ENCODE results near the gene COL6A2. TPM values are rescaled to one million over a fixed set of nuclear protein-coding genes. Genes with fewer than 3 reads are reported as not detected.

Gene COL6A2
- total RNA-seq, 1 experiment from 2014 or later: 22.0 TPM

GRCh38 chr21:46163380-46163779 lies 65.5 kb downstream of the COL6A2 start:
- no peak overlapping the region for H3K4me3 ChIP-seq
- H2AFZ ChIP-seq: no peak overlapping the region
- no peaks in the 10 kb centered on the region for H3K79me2 ChIP-seq (ENCODE audit: low read depth)
- H3K4me1 ChIP-seq (replicated peaks; ENCODE audit: insufficient read depth): no peaks in the 10 kb centered on the region
- ChIA-PET CTCF (no interaction called here), POLR2A (ENCODE audit: unreplicated experiment) (no interaction called here)
- no peaks in the 10 kb centered on the region for H3K9me3 ChIP-seq (ENCODE audit: insufficient read depth, low read depth)
- no peak overlapping the region for H3K4me2 ChIP-seq
- BruUV-seq (replicated peaks): no TSS peak
- no peaks in the 10 kb centered on the region for H3K27me3 ChIP-seq (ENCODE audit: insufficient read depth, low read depth)
- TF ChIP-seq EZH2 (IDR thresholded peaks at IDR 0.05; ENCODE audit: low read depth) (no peak), CTCF (conservative IDR thresholded peaks at IDR 0.05) (no peak)
- H3K27ac ChIP-seq: no peak overlapping the region
- intact Hi-C loops (cut with micrococcal nuclease; ENCODE audit: unreplicated experiment): no loop called here
- no peaks in the 10 kb centered on the region for H3K9me2 ChIP-seq (ENCODE audit: insufficient read depth)
- no peaks in the 10 kb centered on the region for H3F3A ChIP-seq (ENCODE audit: insufficient read depth, low read depth)
- DNase-seq: no peak
- no peaks in the 10 kb centered on the region for H4K20me1 ChIP-seq (ENCODE audit: insufficient read depth)
- no peaks in the 10 kb centered on the region for H3K36me3 ChIP-seq (ENCODE audit: low read depth)

- ChIA-PET POLR2A (ENCODE audit: unreplicated experiment) (no interaction called here), CTCF (no interaction called here)
- TF ChIP-seq EZH2 (IDR thresholded peaks at IDR 0.05; ENCODE audit: low read depth) (no peak), CTCF (conservative IDR thresholded peaks at IDR 0.05) (no peak)
- no peak for DNase-seq
- Histone ChIP-seq H3K9me2 (ENCODE audit: insufficient read depth) (no peaks in the 10 kb centered on the region), H3K4me3 (no peak overlapping the region), H2AFZ (no peak overlapping the region), H3K79me2 (ENCODE audit: low read depth) (no peaks in the 10 kb centered on the region), H3K27ac (no peak overlapping the region), H4K20me1 (ENCODE audit: insufficient read depth) (no peaks in the 10 kb centered on the region), H3K36me3 (ENCODE audit: low read depth) (no peaks in the 10 kb centered on the region), H3K4me1 (replicated peaks; ENCODE audit: insufficient read depth) (no peaks in the 10 kb centered on the region), H3K27me3 (ENCODE audit: insufficient read depth, low read depth) (no peaks in the 10 kb centered on the region), H3K4me2 (no peak overlapping the region), H3F3A (ENCODE audit: insufficient read depth, low read depth) (no peaks in the 10 kb centered on the region), H3K9me3 (ENCODE audit: insufficient read depth, low read depth) (no peaks in the 10 kb centered on the region)
- BruUV-seq (replicated peaks): no TSS peak
- intact Hi-C loops (cut with micrococcal nuclease; ENCODE audit: unreplicated experiment): no loop called here
Observed at GRCh38 chr21:46165098-46165497, 67.2 kb downstream of the COL6A2 start.

- Histone ChIP-seq H3K79me2 (ENCODE audit: low read depth) (no peaks in the 10 kb centered on the region), H3K4me1 (replicated peaks; ENCODE audit: insufficient read depth) (no peaks in the 10 kb centered on the region), H3K27me3 (ENCODE audit: insufficient read depth, low read depth) (no peaks in the 10 kb centered on the region), H3K4me3 (no peak overlapping the region), H4K20me1 (ENCODE audit: insufficient read depth) (no peaks in the 10 kb centered on the region), H3K27ac (no peak overlapping the region), H2AFZ (no peak overlapping the region), H3K9me2 (ENCODE audit: insufficient read depth) (no peaks in the 10 kb centered on the region), H3K36me3 (ENCODE audit: low read depth) (no peaks in the 10 kb centered on the region), H3K9me3 (ENCODE audit: insufficient read depth, low read depth) (no peaks in the 10 kb centered on the region), H3K4me2 (no peak overlapping the region), H3F3A (ENCODE audit: insufficient read depth, low read depth) (no peaks in the 10 kb centered on the region)
- no peak for DNase-seq
- ChIA-PET CTCF (no interaction called here), POLR2A (ENCODE audit: unreplicated experiment) (no interaction called here)
- TF ChIP-seq CTCF (conservative IDR thresholded peaks at IDR 0.05): no peak
- intact Hi-C loops (cut with micrococcal nuclease; ENCODE audit: unreplicated experiment): no loop called here
- BruUV-seq (replicated peaks): no TSS peak
Observed at GRCh38 chr21:46168238-46168637, 70.3 kb downstream of the COL6A2 start.
